ENCODE measurements around the gene ERBB4.
"Not testable (repeated sequence)": the region's sequence is repeated elsewhere in the genome, so short reads cannot be mapped to it uniquely, and the experiment has no call there.

ERBB4 gene

DNA sequence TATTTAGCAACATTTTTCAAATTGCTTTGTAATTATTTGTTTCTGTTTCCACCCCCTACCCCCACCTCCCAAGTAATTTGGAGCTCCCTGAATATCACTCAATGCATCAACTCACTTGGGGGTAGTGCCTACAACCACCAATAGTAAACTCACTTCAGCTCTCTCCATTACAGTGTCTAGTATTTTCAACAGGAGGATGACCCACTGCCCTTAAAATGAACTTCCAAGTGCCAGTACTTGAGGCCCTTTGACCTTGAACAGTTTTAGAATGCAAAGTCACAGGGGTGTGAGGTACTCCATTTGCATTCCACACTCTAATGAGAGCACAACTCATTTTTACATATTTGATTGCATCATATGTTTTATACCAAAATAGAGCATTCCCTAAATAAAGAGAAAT lies 523.0 kb downstream of the ERBB4 start:
- no peak for DNase-seq (ENCODE audit: low read depth in 1 of 2, low spot score in 1 of 2)

DNA sequence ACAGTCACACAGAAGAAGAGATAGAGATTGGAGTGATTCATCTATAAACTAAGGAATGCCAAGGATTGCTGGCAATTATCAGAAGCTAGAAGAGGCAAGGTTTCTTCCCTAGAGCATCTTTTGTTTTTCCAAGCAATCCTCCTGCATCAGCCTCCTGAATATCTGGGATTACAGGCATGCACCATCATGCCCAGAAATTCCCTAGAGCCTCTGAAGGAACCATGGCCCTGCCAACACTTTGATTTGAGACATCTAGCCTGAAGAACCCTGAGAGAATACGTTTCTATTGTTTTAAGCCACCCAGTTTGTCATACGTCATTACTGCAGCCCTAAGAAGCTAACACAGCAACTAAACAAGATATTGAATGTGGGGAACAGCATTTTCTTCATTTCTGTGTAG lies 525.0 kb downstream of the ERBB4 start:
- no peak for DNase-seq (ENCODE audit: low read depth in 1 of 2, low spot score in 1 of 2)

DNA sequence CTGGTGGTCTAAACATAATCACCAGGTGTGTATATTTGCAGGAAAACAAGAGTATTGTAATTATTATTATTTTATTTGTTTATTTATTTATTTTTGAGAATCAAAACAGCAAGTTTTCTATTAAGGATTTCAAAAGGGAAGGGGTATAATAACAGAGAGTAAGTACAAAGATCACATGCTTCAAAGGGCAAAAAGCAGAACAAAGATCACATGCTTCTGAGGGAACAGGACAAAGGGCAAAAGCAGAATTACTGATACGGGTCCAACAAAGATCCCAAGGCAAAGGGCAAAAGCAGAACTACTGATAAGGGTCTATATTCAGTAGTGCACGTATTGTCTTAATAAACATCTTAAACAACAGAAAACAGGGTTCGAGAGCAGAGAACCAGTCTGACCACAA lies 528.3 kb downstream of the ERBB4 start:
- DNase-seq (ENCODE audit: low read depth in 1 of 2, low spot score in 1 of 2) = not testable (repeated sequence)

DNA sequence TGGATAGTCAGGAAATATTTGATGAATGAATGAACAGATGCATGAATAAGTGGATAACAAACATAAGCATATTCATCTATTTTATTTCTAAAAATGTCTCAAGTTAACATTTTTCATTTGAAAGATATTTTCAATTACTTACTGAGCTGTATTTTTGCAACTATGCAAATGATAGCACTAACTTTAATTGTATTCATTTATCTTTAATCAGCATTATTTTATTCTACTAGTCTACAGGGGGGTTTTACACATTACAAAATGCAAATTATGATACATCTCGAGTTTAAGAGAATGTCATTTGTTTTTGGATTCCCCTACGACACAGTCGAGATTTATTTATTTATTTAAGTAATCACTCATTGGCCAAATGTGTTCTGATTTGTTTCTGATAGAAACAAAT lies 530.6 kb downstream of the ERBB4 start:
- no peak for DNase-seq (ENCODE audit: low read depth in 1 of 2, low spot score in 1 of 2)

DNA sequence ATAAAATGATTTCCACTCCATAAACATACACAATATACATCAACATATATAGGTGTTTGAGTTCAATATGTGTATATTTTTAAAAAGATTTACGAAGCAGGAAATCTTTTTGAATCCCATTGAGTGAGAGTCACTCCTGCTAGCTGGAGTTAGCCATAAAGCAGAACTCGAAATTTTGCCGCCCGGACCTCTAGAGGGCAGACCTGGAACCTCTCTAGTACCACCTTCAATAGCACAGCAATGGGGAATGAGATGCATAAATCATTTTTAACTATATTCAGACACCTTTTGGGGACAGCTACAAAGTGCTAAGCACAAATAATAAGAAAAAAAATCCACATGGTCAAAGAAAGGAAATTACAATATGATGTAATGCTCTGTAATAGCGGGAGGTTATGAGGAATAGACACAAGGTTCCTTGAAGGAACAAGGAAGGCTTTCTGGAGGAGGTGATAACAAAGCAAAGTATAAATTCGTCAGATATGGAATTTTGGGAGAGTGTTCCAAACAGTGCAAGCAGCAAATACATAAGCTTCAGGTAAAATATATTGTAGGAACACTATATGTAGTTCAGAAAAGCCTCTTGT lies 533.4 kb downstream of the ERBB4 start:
- no peak for DNase-seq (ENCODE audit: low read depth in 1 of 2, low spot score in 1 of 2)

DNA sequence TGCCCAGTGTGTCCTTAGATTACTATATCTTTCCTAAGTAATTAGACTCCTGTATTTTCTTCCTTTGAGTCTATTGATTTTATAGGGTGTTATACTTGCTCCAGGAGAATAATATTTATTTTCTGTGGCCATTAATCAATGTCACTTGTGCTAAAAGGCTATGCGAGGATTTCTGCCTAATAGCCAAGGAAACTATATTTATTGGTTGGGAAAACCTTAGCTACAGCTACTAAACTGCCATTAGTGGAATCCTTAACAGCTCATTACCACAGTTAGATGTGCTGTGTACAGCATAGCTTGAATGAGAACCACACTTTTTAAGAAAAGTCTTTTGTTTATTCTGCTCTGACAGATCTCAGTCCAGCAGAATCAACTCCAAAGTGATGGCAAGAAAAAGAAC lies 537.3 kb downstream of the ERBB4 start:
- no peak for DNase-seq (ENCODE audit: low read depth in 1 of 2, low spot score in 1 of 2)

DNA sequence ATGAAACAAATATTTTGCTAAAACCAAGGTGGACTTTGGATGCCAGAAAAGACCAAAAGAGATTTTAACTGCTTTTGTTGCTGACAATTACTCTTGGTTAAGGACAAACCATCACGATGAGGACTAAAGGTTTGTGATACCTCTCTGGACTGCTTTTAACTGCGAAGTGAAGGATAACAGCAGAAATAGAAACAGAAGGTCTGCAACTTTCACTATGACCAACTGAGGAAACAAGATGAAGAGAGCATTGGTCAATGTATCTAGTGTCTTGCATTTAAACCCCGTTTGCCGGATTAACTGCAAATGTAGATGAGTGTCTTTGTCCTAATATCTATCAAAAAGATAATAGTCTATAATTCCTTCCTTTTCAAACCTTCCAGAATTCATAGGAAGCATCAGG lies 541.7 kb downstream of the ERBB4 start:
- DNase-seq (ENCODE audit: low read depth in 1 of 2, low spot score in 1 of 2) = no peak

DNA sequence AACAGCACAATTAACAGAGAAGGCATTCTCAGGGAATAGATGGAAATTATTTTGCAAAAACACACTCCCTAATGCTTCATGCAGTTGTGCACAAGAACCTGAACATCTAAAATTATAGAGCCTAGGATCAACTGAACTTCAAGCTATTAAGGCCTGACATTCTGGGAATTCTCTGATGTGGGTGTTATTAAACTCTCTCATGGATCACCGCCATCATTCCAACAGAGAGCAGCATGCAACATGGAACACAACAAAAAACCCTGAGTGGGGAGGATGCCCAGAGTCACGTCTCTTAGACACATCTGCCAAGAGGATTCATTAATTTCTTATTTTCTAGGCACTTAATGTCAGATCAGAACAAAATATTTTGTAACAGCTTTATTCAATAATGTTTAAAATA lies 543.8 kb downstream of the ERBB4 start:
- DNase-seq (ENCODE audit: low read depth in 1 of 2, low spot score in 1 of 2) = no peak

DNA sequence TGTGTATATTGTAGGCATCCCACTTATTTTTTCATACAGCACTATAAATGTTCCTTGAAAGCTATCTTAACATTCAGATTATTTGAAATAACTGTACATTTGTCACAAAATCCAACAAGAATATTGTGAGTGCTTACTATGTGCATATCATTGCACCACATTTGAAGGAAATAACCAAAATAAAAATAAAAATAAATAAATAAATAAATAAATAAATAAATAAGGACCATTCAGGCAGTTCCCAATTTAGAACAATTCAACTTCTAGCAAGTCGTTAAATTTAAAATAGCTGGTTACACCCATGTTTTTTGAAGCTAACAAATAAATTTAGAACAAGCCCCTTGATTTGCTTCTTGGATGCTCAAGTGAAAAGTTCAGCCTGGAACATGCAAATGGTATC lies 548.3 kb downstream of the ERBB4 start:
- no peak for DNase-seq (ENCODE audit: low read depth in 1 of 2, low spot score in 1 of 2)

DNA sequence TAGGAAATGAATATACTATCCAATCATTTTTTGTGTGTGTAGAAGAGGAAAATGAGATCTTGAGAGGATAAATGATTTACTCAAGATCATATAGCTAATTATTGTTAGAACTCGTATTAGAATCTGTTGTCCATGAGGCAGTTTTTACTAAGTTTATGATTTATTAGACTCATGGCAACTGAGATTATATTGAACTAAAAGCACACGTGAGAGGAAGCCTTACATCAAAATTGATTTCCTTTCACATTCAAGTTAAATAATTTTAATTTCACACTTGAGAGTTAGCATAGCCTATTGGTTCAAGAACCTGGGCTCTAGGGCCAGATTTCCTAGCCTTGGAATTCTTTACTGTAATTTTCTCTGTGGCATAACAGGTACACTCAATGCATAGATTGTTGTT lies 552.3 kb downstream of the ERBB4 start:
- no peak for DNase-seq (ENCODE audit: low read depth in 1 of 2, low spot score in 1 of 2)

DNA sequence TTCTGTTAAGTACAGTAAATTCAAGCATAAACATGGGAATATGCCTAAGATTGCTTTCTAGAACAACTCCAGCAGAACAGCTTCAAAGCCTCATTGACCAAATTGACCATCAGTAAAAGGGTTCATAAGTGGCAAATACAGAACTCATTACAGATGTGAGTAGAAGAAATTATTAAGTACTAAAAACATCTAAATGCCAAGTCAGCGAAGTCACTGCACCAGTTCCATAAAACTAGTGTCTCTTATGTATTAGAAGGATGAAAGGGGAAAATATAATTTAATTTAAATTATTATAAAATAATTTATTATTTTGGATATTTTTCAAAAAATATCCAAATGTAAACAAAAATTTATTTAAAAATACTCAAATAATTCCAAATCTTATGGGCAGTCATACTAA lies 553.2 kb downstream of the ERBB4 start:
- no peak for DNase-seq (ENCODE audit: low read depth in 1 of 2, low spot score in 1 of 2)

DNA sequence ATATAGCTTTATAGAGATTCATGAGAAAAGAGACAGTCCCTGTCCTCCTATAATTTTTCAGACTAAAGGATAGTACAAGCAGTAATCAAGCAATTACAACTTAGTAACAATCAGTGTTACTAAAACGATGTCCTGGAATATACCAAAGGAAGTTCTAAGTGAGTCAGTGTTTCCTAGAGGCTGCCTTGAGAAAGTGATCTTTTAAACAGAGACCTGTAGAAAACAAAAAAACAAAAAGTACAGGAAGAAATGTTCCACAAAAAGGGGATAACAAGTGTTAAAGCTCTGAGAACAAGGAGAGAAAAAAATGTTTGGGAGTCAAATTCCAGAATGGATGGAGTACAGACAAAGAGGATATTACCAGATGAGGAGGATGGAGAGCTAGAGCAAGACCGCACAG lies 556.4 kb downstream of the ERBB4 start:
- no peak for DNase-seq (ENCODE audit: low read depth in 1 of 2, low spot score in 1 of 2)

DNA sequence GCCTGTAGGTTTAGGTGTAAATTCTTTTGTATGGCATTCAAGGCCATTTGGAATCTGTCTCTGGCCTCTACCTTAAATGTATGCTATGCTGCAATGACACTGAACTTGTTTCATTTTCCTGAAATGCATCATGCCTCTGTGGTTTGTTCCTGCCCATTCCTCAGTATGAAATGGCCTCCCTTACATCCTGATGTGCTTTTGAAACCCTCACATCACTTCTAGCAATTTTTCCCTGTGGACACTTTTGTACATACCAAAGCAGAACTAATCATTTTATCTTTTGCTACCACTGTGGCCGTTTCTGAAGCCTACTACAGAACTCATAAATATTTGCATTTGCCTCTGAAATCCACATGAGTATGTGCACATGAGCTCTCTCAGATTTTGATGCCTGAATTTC lies 557.2 kb downstream of the ERBB4 start:
- no peak for DNase-seq (ENCODE audit: low read depth in 1 of 2, low spot score in 1 of 2)

DNA sequence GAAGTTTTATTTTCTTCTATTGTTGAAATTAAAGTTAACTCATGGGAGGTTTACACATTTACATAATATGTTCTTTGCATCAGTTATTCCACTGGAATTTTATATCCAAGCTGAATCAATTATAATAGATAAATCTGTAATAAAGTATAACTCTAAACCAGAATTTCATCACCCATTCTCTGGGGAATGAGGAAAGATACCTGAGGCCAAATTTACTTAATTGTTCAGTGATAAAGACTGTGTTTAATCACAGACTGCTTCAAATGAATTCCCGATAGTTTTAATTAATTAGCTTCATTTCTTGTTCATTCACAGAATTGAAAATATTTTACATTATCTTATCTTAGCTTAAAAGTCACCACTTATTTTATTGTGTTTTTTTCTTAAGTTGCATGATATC lies 562.5 kb downstream of the ERBB4 start:
- no peak for DNase-seq (ENCODE audit: low read depth in 1 of 2, low spot score in 1 of 2)

DNA sequence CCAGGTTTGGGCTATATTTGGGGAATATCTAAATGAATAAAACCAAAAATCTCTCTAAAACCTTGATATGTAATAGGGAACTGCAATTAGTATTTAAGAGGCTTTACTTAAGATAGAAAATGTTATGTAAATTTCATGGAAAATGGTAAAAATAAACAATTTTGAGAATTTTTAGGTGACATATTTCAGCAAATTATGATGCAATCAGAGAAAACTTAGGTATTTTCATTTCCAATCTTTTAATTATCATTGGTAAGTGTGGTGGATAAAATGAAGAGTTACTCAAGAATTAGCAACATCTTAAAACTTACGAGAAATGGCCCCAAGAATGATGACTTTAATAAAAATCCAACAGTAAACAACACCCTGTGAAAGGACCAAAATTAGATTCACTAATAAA lies 571.4 kb downstream of the ERBB4 start:
- DNase-seq (ENCODE audit: low read depth in 1 of 2, low spot score in 1 of 2) = no peak

DNA sequence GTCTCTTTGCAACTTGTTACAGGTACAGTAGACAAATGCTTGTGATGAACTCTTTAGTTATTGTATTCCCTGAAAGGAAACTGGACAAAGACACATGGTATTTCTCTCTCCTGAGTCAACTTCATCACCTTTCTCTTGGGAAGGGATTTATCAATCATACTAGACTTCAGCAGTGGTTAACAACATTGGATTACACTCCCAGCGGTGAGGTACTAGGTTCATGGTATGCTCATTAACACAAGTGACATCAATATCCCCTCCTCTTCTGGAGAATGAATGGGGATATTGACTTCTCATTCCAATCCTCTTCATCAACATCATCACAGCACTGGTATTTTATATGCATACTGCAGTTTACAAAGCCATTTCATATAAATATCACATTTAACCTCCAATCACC lies 574.6 kb downstream of the ERBB4 start:
- no peak for DNase-seq (ENCODE audit: low read depth in 1 of 2, low spot score in 1 of 2)

DNA sequence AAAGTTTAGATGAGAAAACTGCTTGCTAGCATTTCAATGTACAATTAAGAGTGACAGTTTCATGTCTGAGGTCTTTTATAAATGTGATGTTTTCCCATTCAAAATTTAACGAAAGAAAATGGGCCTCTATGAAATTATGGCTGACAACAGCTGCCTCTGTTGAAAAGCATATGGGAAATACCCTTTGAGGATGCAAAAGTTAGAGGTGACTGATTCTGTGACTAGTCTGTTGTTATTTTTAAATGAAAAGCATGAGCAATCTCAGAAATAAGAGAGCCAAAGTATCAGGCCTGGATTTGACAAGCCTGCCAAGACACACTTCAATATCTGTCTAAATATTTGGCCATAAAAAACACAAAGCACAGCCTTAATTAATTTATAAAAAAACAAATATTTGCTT lies 580.8 kb downstream of the ERBB4 start:
- no peak for DNase-seq (ENCODE audit: low read depth in 1 of 2, low spot score in 1 of 2)

DNA sequence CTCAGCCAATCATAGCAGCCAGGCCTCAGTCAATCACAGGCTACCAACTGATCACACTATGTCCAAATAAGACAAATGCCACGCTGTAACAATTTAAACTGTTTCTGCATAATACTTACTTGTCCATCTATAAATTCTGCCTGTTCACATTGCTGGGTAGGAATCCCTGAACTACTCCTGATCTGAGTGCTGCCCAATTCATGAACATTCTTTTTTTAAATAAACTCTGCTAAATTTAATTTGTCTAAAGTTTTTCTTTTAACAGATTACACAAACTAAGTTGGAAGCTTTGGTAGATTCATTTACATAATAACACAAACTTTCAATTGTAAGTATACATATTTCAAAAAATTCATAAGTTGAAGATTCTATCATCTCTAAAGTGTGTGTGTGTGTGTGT lies 583.0 kb downstream of the ERBB4 start:
- no peak for DNase-seq (ENCODE audit: low read depth in 1 of 2, low spot score in 1 of 2)

DNA sequence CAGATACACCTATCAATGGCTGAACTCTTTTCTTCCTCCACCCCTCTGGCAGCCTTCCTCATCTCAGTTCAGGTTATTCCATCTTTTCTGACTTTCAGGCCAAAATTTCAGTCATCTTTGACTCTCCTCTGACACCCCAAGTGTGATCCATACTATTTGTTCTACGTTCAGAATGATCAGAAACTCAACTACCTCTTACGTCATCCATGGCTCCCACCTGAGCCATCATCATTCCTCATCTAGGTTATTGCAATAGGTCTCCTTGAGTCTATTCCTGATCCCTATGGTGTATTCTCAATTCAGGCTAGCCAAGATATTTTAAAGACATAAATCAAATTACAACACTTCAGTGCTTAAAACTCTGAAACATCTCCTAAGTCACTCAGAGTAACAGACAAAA lies 589.7 kb downstream of the ERBB4 start:
- no peak for DNase-seq (ENCODE audit: low read depth in 1 of 2, low spot score in 1 of 2)

DNA sequence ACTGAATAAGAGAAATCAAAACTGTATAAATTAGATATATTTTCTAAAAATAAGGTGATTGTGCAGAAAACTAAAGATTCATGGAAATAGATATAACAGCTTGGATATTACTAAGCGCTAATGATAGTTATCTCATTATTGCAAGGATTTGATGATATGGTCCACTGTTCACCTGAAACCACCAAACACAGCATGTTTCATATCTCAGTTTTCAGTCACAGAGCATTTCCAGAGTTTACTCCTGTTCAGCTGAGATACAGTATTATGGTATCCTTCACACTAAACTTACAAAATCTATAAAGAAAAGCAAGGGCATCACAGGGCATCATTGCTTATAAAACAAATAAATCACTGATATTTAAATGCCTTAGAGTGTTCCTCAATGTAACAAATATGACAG lies 591.6 kb downstream of the ERBB4 start:
- DNase-seq (ENCODE audit: low read depth in 1 of 2, low spot score in 1 of 2) = no peak

DNA sequence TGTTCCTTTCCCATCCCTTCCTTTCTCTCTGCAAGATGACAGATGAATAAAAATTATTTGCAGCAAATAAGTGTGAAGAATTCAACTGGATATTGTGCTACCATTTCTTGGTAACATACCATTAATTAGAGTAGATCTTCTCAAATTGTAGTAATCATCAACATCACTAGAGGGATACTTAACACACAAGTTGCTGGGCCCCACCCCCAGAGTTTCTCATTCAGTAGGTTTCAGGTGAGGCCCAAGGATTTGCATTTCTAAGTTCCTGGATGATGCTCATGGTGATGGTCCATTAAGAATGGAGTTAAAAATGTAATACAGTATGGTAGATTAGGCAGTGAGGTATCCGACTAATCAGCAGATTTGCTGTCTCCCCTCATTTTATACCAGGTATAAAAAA lies 594.0 kb downstream of the ERBB4 start:
- no peak for DNase-seq (ENCODE audit: low read depth in 1 of 2, low spot score in 1 of 2)

DNA sequence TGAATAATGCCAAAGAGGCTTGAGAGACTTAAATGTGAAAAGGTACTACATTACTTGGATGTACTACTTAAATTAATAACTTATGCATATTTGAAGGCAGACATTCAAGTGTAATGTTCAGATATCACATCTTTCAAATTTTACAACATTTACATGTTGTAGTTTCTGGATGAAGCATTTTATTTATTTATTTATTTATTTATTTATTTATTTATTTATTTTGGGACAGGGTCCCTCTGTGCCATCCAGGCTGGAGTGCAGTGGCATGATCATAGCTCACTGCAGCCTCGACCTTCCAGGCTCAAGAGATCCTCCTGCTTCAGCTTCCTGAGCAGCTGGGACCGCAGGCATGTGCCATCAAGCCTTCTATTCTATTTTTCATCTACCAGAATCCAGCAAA lies 596.4 kb downstream of the ERBB4 start:
- DNase-seq (ENCODE audit: low read depth in 1 of 2, low spot score in 1 of 2) = no peak

DNA sequence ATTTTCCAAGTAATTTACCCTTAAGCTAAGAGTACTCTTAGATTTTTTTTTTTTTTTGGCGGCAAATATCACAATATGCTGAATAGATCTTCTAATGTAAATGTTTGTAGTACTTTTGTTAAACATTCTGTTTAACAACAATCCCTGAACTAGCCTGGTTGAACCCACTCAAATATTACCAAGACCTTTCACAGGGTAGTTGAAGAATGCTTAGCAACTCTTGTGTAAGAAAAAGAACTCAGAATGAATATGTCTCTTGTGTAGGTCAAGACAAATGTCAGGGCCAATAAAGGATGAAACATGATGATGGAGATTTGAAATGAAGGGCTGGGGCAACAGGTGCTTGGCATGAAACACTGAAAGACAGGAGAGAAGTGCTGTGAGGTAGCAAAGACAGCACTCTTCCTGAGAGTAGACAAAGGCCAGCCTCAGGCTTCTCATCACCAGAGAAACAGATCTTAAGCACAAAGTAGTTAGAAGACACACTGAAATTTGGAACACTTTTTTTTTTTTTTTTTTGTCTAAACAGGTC lies 597.3 kb downstream of the ERBB4 start:
- no peak for DNase-seq (ENCODE audit: low read depth in 1 of 2, low spot score in 1 of 2)

DNA sequence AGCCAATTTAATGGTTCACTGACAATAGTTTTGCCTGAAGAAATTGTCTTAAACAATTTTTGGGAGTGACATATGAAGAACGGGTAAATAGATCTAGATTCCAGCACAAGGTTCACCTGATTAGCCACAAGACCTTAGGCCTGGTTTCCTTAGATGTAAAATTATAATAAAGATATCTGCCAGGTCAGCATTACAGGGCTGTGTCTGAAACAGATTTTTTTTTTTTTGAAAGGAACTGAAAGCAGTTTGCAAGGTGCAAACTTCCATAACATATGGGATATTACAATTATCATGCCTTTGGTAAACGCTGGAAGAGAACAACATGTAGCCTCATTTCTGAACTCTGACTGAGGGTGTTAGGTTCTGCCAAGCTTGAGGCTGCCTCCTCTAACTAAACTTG lies 599.4 kb downstream of the ERBB4 start:
- DNase-seq (ENCODE audit: low read depth in 1 of 2, low spot score in 1 of 2) = no peak

Data from activated CD4-positive, alpha-beta T cell treated with anti-CD3 and anti-CD28 coated beads, Interleukin-2, amount 50 U/mL, for 24 hours (primary cell).